B cell (primary cell): ENCODE results near the gene TENM4. TPM values are rescaled to one million over a fixed set of nuclear protein-coding genes. Genes with fewer than 3 reads are reported as not detected.

Experiments used
- ATAC-seq: fragments of 200-7000 bp; cut with Tn5 transposase; one replicate; pipeline ENCODE4 v1.10.0; 2021; ENCODE audit warnings: low read depth, mild to moderate bottlenecking, moderate number of reproducible peaks, moderate library complexity
- CTCF ChIA-PET: fragments of 350-600 bp; sonication (Branson Sonifier 250); formaldehyde crosslinking; loops from one replicate; lab custom pipeline; 2021; ENCODE audit warnings: antibody characterized with exemption, inconsistent platforms; lab: Charles Lee
- POLR2A ChIA-PET: fragments of 350-600 bp; sonication (Branson Sonifier 250); formaldehyde crosslinking; loops from one replicate; lab custom pipeline; 2021; ENCODE audit warnings: antibody characterized with exemption; lab: Charles Lee
- DNase-seq: peaks from one replicate; pipeline ENCODE4 v3.0.0; 2013
- H2AFZ ChIP-seq: 2 replicates; pipeline ENCODE4 v1.6.1; 2012; ENCODE audit warnings: mild to moderate bottlenecking, low read depth, low read length; ENCODE audit not compliant: insufficient read depth, poor library complexity, severe bottlenecking
- H3K27ac ChIP-seq, 2 donors: 1 replicate in 1 of 2; 2 replicates in 1 of 2; pipeline ENCODE4 v1.5.1; 2012 to 2013; ENCODE audit warnings: low read length in 2 of 2, mild to moderate bottlenecking in 2 of 2, moderate library complexity in 1 of 2
- H3K27me3 ChIP-seq, 4 experiments: fragments of 200-600 bp in 1 of 4; sonication (generic) in 1 of 4; replicated peaks in 1 of 4; 1 replicate in 2 of 4; 2 replicates in 2 of 4; pipeline versions ENCODE4 v1.6.1 to v1.7.0; 2013 to 2016; ENCODE audit warnings: low read length in 3 of 4, mild to moderate bottlenecking in 2 of 4, mixed read lengths in 1 of 4, moderate library complexity in 1 of 4; ENCODE audit not compliant: insufficient read depth in 4 of 4, control insufficient read depth in 3 of 4; ENCODE audit errors: control extremely low read depth in 1 of 4
- H3K36me3 ChIP-seq, 2 experiments: replicated peaks in 1 of 2; 1 replicate in 1 of 2; 2 replicates in 1 of 2; pipeline versions ENCODE4 v1.6.1 to v1.7.1; 2013; ENCODE audit warnings: low read length in 1 of 2; ENCODE audit not compliant: insufficient read depth in 2 of 2, control insufficient read depth in 1 of 2; ENCODE audit errors: control extremely low read depth in 1 of 2, extremely low read depth in 1 of 2
- H3K4me1 ChIP-seq, 2 donors: fragments of 200-600 bp in 1 of 2; sonication (generic) in 1 of 2; 1 replicate in 1 of 2; 2 replicates in 1 of 2; pipeline versions ENCODE4 v1.5.1 to v1.6.1; 2013 to 2017; ENCODE audit warnings: low read length in 2 of 2; ENCODE audit not compliant: control insufficient read depth in 2 of 2, insufficient read depth in 2 of 2
- H3K4me2 ChIP-seq: replicated peaks from 2 replicates; pipeline ENCODE3; 2012; ENCODE audit warnings: mild to moderate bottlenecking, low read depth, low read length; ENCODE audit not compliant: poor library complexity, severe bottlenecking
- H3K4me3 ChIP-seq, 5 experiments: fragments of 200-600 bp in 1 of 5; sonication (generic) in 1 of 5; 1 replicate in 3 of 5; 2 replicates in 2 of 5; pipeline versions ENCODE4 v1.5.1 to v1.7.0; 2011 to 2016; ENCODE audit warnings: low read length in 4 of 5, mild to moderate bottlenecking in 4 of 5, low read depth in 2 of 5, control low read depth in 1 of 5, moderate library complexity in 1 of 5; ENCODE audit not compliant: insufficient read depth in 1 of 5; ENCODE audit errors: control extremely low read depth in 1 of 5, extremely low read depth in 1 of 5
- H3K79me2 ChIP-seq: fragments of 200-600 bp; sonication (generic); one replicate; pipeline ENCODE4 v1.6.0; 2016; ENCODE audit warnings: low read length; ENCODE audit not compliant: control insufficient read depth, insufficient read depth
- H3K9ac ChIP-seq: fragments of 200-600 bp; sonication (generic); 2 replicates; pipeline ENCODE4 v1.6.1; 2017; ENCODE audit warnings: mild to moderate bottlenecking, low read length, moderate library complexity
- H3K9me3 ChIP-seq, 3 donors: one replicate each; pipeline versions ENCODE4 v1.6.1 to v1.7.1; 2013; ENCODE audit warnings: low read length in 2 of 3; ENCODE audit not compliant: control insufficient read depth in 2 of 3, insufficient read depth in 1 of 3; ENCODE audit errors: control extremely low read depth in 1 of 3
- H4K20me1 ChIP-seq: 2 replicates; pipeline ENCODE4 v1.6.0; 2012; ENCODE audit warnings: mild to moderate bottlenecking, low read length; ENCODE audit not compliant: insufficient read depth, control insufficient read depth, poor library complexity, severe bottlenecking
- H3K27ac Mint-ChIP-seq: one replicate; pipeline ENCODE4 v1.8.0; 2021; ENCODE audit warnings: mixed read lengths
- H3K27me3 Mint-ChIP-seq: one replicate; pipeline ENCODE4 v1.8.0; 2021; ENCODE audit warnings: mixed read lengths
- H3K4me1 Mint-ChIP-seq: one replicate; pipeline ENCODE4 v1.8.0; 2021; ENCODE audit warnings: mixed read lengths
- H3K4me3 Mint-ChIP-seq: one replicate; pipeline ENCODE4 v1.8.0; 2021; ENCODE audit warnings: mixed read lengths
- H3K9me3 Mint-ChIP-seq: one replicate; pipeline ENCODE4 v1.8.0; 2022; ENCODE audit warnings: mixed read lengths; ENCODE audit not compliant: insufficient read depth
- EZH2 ChIP-seq: IDR thresholded peaks from 2 replicates; pipeline ENCODE4 v1.6.1; 2012; ENCODE audit warnings: borderline replicate concordance, low read depth, mild to moderate bottlenecking, moderate library complexity, low read length; ENCODE audit not compliant: insufficient read depth, poor library complexity, severe bottlenecking
- WGBS: methylation state at CpG from one replicate; pipeline ENCODE4 v1.1.5; 2013; ENCODE audit warnings: missing lambda C conversion rate; ENCODE audit not compliant: insufficient coverage; 5-methylcytosine and 5-hydroxymethylcytosine counted together
- intact Hi-C: fragments of 100-400 bp; cut with micrococcal nuclease; formaldehyde crosslinking; loops from one replicate; pipeline ENCODE4 v1.10.0; 2022
- polyA plus RNA-seq: library from polyadenylated mRNA; depleted of rRNA; stranded (reverse); fragments of >200 nt; gene quantifications from 2 replicates; pipeline ENCODE4 v1.2.3, GENCODE V29; 2012
- total RNA-seq, 2 donors: library from RNA; stranded (reverse); fragments of 120-200 nt in 1 of 2; gene quantifications; 1 replicate in 1 of 2; 2 replicates in 1 of 2; pipeline versions ENCODE4 v1.2.3 to v1.2.4, GENCODE V29; 2013 to 2022
- TF ChIP-seq, protein P1 (sequence below): fragments of 200-600 bp; IDR thresholded peaks from one replicate; pipeline ENCODE4 v1.8.0; 2022; ENCODE audit warnings: antibody characterized with exemption, mild to moderate bottlenecking

The TENM4 gene
- total and polyA plus RNA-seq, 2 donors (not counting 1 experiment from before 2014, with no cell fraction given) = 0.09 to 5.7 TPM

DNA sequence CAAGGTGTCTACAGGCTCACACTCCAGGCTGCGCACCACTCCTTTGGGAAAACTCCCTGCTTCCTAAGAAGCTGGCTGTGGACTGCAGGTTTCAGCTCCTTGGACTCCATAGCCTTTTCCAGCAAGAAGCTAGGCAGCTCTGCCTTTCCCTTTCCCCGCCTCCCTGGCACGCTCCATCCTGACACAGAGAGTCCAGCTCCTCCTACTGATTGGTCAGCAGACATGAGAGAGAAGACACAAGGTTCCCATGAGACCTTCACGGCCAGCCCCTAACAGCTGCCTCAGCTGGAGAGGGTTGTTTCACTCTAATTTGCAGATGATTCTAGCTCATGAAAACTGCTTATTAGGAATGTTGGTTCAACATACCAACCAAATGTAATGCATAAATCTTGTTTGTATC, 27.6 kb downstream of the TENM4 start:
- TF ChIP-seq, protein P1, sequence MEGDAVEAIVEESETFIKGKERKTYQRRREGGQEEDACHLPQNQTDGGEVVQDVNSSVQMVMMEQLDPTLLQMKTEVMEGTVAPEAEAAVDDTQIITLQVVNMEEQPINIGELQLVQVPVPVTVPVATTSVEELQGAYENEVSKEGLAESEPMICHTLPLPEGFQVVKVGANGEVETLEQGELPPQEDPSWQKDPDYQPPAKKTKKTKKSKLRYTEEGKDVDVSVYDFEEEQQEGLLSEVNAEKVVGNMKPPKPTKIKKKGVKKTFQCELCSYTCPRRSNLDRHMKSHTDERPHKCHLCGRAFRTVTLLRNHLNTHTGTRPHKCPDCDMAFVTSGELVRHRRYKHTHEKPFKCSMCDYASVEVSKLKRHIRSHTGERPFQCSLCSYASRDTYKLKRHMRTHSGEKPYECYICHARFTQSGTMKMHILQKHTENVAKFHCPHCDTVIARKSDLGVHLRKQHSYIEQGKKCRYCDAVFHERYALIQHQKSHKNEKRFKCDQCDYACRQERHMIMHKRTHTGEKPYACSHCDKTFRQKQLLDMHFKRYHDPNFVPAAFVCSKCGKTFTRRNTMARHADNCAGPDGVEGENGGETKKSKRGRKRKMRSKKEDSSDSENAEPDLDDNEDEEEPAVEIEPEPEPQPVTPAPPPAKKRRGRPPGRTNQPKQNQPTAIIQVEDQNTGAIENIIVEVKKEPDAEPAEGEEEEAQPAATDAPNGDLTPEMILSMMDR = no peak
- Mint-ChIP-seq H3K4me3 (no peak overlapping the region), H3K27ac (no peak overlapping the region), H3K27me3 (peaks cover 8% of the 10 kb centered on the region), H3K9me3 (no peaks in the 10 kb centered on the region), H3K4me1 (no peaks in the 10 kb centered on the region)
- ATAC-seq = no peak
- Histone ChIP-seq H3K27me3 (no peaks in the 10 kb centered on the region), H4K20me1 (no peaks in the 10 kb centered on the region), H3K4me2 (no peak overlapping the region), H2AFZ (no peak overlapping the region), H3K9me3 (peaks cover 0 to 6% (median 1%) of the 10 kb centered on the region in 3 donors), H3K79me2 (no peaks in the 10 kb centered on the region), H3K36me3 (no peaks in the 10 kb centered on the region), H3K4me3 (no peak overlapping the region), H3K9ac (no peak overlapping the region), H3K27ac (no peak overlapping the region), H3K4me1 (no peaks in the 10 kb centered on the region)
- intact Hi-C loops = no loop called here
- ChIA-PET CTCF (no interaction called here), POLR2A (no interaction called here)
- 49% methylated on average over 3 of the region's 4 CpGs for WGBS
- no peak for DNase-seq

DNA sequence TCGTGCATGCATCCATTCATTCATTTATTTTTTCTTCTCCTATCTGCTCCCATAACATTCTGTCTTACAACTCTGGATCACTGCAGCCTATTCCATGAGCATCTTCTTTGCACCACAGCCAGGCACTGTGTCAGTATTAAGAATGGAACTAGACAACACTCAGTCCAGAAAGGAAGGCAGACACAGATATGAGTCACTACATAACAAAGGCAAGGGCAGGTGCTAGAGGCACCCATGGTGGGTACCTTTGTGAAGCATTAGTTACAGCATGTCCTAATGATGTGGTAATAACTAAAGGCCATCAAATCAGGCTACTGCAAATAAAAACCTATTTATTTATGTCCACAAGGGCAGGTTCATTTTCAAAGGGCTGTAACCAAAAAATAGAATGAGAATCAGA, 28.1 kb downstream of the TENM4 start:
- DNase-seq (no peak), ATAC-seq (no peak)
- no peak overlapping the region for H3K9ac ChIP-seq
- H3K27me3 Mint-ChIP-seq = peaks cover 8% of the 10 kb centered on the region
- intact Hi-C loops = no loop called here
- no peak overlapping the region for H3K27ac ChIP-seq
- H3K79me2 ChIP-seq = no peaks in the 10 kb centered on the region
- no peak overlapping the region for H3K4me3 Mint-ChIP-seq
- H3K9me3 ChIP-seq = peaks cover 0 to 6% (median 1%) of the 10 kb centered on the region in 3 donors
- no peak for TF ChIP-seq EZH2
- TF ChIP-seq, protein P1 = no peak
- no peak overlapping the region for H3K4me2 ChIP-seq
- no peaks in the 10 kb centered on the region for H3K4me1 Mint-ChIP-seq
- H3K4me3 ChIP-seq = no peak overlapping the region
- ChIA-PET CTCF (no interaction called here), POLR2A (no interaction called here)
- 100% methylated on average over 1 of the region's 1 CpG for WGBS
- no peaks in the 10 kb centered on the region for H3K36me3 ChIP-seq
- H3K27me3 ChIP-seq = no peaks in the 10 kb centered on the region
- no peaks in the 10 kb centered on the region for H4K20me1 ChIP-seq
- no peaks in the 10 kb centered on the region for H3K9me3 Mint-ChIP-seq
- no peak overlapping the region for H2AFZ ChIP-seq
- no peaks in the 10 kb centered on the region for H3K4me1 ChIP-seq
- no peak overlapping the region for H3K27ac Mint-ChIP-seq
